Keratinocyte (primary cell): Measurements from ENCODE around the gene CACNA1E. TPM values are rescaled to one million over a fixed set of nuclear protein-coding genes. Genes with fewer than 3 reads are reported as not detected.

Experiments used
- DNase-seq: peaks from one replicate; pipeline ENCODE4 v3.0.0-alpha.2; 2011; ENCODE audit warnings: low read depth, missing footprints, low spot score
- FAIRE-seq: peaks from 2 replicates; lab custom pipeline; 2011; peaks lifted over from hg19 to GRCh38; lab: Jason Lieb, UNC
- H2AFZ ChIP-seq: 2 replicates; pipeline ENCODE4 v1.6.0; 2012; ENCODE audit warnings: low read length, control low read depth, inconsistent platforms; ENCODE audit not compliant: control insufficient read depth
- H3K27ac ChIP-seq: 2 replicates; pipeline ENCODE4 v1.5.1; 2011; ENCODE audit warnings: low read length; ENCODE audit not compliant: control insufficient read depth, insufficient read depth
- H3K27me3 ChIP-seq: 3 replicates; pipeline ENCODE4 v1.6.0; 2011; ENCODE audit warnings: low read length; ENCODE audit not compliant: control insufficient read depth, insufficient read depth; ENCODE audit errors: extremely low read depth
- H3K36me3 ChIP-seq, 2 experiments: 2 replicates in 1 of 2; 3 replicates in 1 of 2; pipeline ENCODE4 v1.5.1; 2011; ENCODE audit warnings: low read length in 2 of 2, mild to moderate bottlenecking in 1 of 2; ENCODE audit not compliant: control insufficient read depth in 2 of 2, insufficient read depth in 2 of 2; ENCODE audit errors: extremely low read depth in 1 of 2
- H3K4me1 ChIP-seq: 3 replicates; pipeline ENCODE4 v1.5.1; 2011; ENCODE audit warnings: low read length; ENCODE audit not compliant: control insufficient read depth, insufficient read depth; ENCODE audit errors: extremely low read depth
- H3K4me2 ChIP-seq: 3 replicates; pipeline ENCODE4 v1.6.0; 2011; ENCODE audit warnings: low read depth, low read length; ENCODE audit not compliant: control insufficient read depth, insufficient read depth; ENCODE audit errors: extremely low read depth
- H3K4me3 ChIP-seq, 3 experiments: fragments of 200-600 bp in 1 of 3; sonication (generic) in 1 of 3; 2 replicates in 2 of 3; 3 replicates in 1 of 3; pipeline ENCODE4 v1.5.1; 2011 to 2016; ENCODE audit warnings: low read length in 3 of 3, mild to moderate bottlenecking in 3 of 3, control low read depth in 2 of 3, inconsistent platforms in 1 of 3, low read depth in 1 of 3, mixed read lengths in 1 of 3, mixed run types in 1 of 3, moderate library complexity in 1 of 3; ENCODE audit not compliant: control insufficient read depth in 2 of 3, insufficient read depth in 2 of 3; ENCODE audit errors: extremely low read depth in 1 of 3
- H3K79me2 ChIP-seq: 2 replicates; pipeline ENCODE4 v1.6.0; 2012; ENCODE audit warnings: low read length; ENCODE audit not compliant: control insufficient read depth, insufficient read depth
- H3K9ac ChIP-seq: 3 replicates; pipeline ENCODE4 v1.6.0; 2011; ENCODE audit warnings: low read length; ENCODE audit not compliant: control insufficient read depth, insufficient read depth; ENCODE audit errors: extremely low read depth
- H3K9me1 ChIP-seq: 3 replicates; pipeline ENCODE4 v1.6.0; 2011; ENCODE audit warnings: low read length; ENCODE audit not compliant: control insufficient read depth, insufficient read depth; ENCODE audit errors: extremely low read depth
- H3K9me3 ChIP-seq: 2 replicates; pipeline ENCODE4 v1.5.1; 2012; ENCODE audit warnings: low read depth, low read length; ENCODE audit not compliant: control insufficient read depth
- H4K20me1 ChIP-seq: 3 replicates; pipeline ENCODE4 v1.6.0; 2011; ENCODE audit warnings: low read length; ENCODE audit not compliant: control insufficient read depth, insufficient read depth; ENCODE audit errors: extremely low read depth
- EZH2 ChIP-seq: IDR thresholded peaks from one replicate; pipeline ENCODE4 v1.6.1; 2012; ENCODE audit warnings: inconsistent platforms, mild to moderate bottlenecking, low read length, moderate library complexity
- dilution Hi-C: fragments of 300-500 bp; cut with MboI; formaldehyde crosslinking; loops from one replicate; pipeline ENCODE4 v1.7.0; 2020; ENCODE audit warnings: low sequenced_read_pairs; ENCODE audit not compliant: extremely low pct_ligation_motif_present
- polyA plus RNA-seq, 5 experiments: library from polyadenylated mRNA; depleted of rRNA in 3 of 5; stranded (reverse) in 3 of 5; stranded (forward) in 1 of 5; unstranded in 1 of 5; fragments of >200 nt; gene quantifications; 1 replicate in 1 of 5; 2 replicates in 3 of 5; 3 replicates in 1 of 5; pipeline versions ENCODE4 v1.2.1 to v1.2.3, GENCODE V29; 2011 to 2012; ENCODE audit warnings: missing spikeins in 2 of 5, low read depth in 1 of 5, low replicate concordance in 1 of 5
- TF ChIP-seq, protein P1 (sequence below), 3 experiments: IDR thresholded peaks in 1 of 3; conservative IDR thresholded peaks in 1 of 3; optimal IDR thresholded peaks in 1 of 3; 2 replicates in 2 of 3; 3 replicates in 1 of 3; pipeline versions ENCODE3 to v1.5.1; 2011; ENCODE audit warnings: low read length in 3 of 3, mild to moderate bottlenecking in 3 of 3, moderate library complexity in 2 of 3, control low read depth in 1 of 3, inconsistent platforms in 1 of 3; ENCODE audit not compliant: insufficient read depth in 2 of 3; ENCODE audit errors: extremely low read depth in 1 of 3

The CACNA1E gene
- polyA plus RNA-seq, 1 donor (not counting 4 experiments of a cell fraction or from before 2014, with no cell fraction given): not detected

DNA sequence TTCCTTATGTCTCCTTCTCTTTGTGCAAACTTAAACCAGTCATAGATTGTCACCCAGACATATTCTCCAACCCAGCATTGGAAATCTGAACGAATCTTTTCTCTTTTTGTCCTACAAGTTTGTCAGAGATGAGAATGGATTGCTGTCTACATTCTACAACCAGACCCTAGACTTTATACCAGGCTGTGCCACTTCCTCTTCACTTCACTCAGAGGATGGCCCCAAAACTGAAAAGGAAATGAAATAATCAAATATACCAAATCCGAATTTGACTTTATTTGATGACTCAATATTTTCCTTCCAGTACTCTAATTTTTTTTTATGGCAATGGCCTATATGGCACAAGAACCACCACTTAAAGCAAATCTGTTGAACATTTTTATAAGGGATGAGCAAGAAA is 321.7 kb downstream of the CACNA1E start:
- H3K9me3 ChIP-seq: no peaks in the 10 kb centered on the region
- peaks cover 7% of the 10 kb centered on the region for H3K27me3 ChIP-seq
- dilution Hi-C loops: no loop called here
- H3K4me3 ChIP-seq: no peak overlapping the region
- no peak overlapping the region for H2AFZ ChIP-seq
- no peaks in the 10 kb centered on the region for H3K4me1 ChIP-seq
- no peaks in the 10 kb centered on the region for H4K20me1 ChIP-seq
- no peak overlapping the region for H3K9ac ChIP-seq
- no peak overlapping the region for H3K4me2 ChIP-seq
- no peak for DNase-seq
- H3K36me3 ChIP-seq: no peaks in the 10 kb centered on the region
- TF ChIP-seq EZH2: no peak
- no peaks in the 10 kb centered on the region for H3K79me2 ChIP-seq
- no peak for FAIRE-seq
- H3K27ac ChIP-seq: no peak overlapping the region
- H3K9me1 ChIP-seq: no peaks in the 10 kb centered on the region

DNA sequence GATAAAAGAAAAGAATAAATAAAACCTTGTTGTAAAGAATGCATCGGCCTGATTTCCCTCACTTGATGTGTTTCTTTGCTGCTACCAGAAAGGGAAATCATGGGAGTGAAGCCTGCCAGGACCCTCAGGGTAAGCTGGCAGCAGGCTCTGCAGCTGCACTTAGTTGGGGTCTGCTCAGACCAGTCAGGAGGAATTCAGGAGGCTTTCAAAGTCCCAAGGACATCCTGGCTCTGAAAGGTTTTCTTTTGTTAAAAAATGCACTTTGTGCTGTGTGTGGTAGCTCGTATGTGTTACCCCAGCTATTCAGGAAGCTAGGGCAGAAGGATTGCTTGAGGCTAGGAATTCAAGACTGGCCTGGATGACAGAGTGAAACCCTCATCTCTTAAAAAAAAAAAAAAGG is 323.4 kb downstream of the CACNA1E start:
- dilution Hi-C loops: no loop called here
- no peaks in the 10 kb centered on the region for H3K4me1 ChIP-seq
- no peak for FAIRE-seq

More for the DNA sequence above, 323.4 kb downstream of the CACNA1E start:
- no peak overlapping the region for H3K27ac ChIP-seq
- H3K27me3 ChIP-seq: peaks cover 7% of the 10 kb centered on the region
- no peaks in the 10 kb centered on the region for H4K20me1 ChIP-seq
- no peak overlapping the region for H3K4me3 ChIP-seq
- TF ChIP-seq, protein P1, sequence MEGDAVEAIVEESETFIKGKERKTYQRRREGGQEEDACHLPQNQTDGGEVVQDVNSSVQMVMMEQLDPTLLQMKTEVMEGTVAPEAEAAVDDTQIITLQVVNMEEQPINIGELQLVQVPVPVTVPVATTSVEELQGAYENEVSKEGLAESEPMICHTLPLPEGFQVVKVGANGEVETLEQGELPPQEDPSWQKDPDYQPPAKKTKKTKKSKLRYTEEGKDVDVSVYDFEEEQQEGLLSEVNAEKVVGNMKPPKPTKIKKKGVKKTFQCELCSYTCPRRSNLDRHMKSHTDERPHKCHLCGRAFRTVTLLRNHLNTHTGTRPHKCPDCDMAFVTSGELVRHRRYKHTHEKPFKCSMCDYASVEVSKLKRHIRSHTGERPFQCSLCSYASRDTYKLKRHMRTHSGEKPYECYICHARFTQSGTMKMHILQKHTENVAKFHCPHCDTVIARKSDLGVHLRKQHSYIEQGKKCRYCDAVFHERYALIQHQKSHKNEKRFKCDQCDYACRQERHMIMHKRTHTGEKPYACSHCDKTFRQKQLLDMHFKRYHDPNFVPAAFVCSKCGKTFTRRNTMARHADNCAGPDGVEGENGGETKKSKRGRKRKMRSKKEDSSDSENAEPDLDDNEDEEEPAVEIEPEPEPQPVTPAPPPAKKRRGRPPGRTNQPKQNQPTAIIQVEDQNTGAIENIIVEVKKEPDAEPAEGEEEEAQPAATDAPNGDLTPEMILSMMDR (optimal IDR thresholded peaks at IDR 0.05 in 1 of 3, IDR thresholded peaks at IDR 0.05 in 1 of 3, conservative IDR thresholded peaks at IDR 0.05 in 1 of 3; ENCODE audit: extremely low read depth in 1 of 3, insufficient read depth in 2 of 3, low read length in 3 of 3): no peak
- TF ChIP-seq EZH2: no peak
- H3K79me2 ChIP-seq: no peaks in the 10 kb centered on the region
- H3K36me3 ChIP-seq: no peaks in the 10 kb centered on the region
- H3K9me1 ChIP-seq: no peaks in the 10 kb centered on the region
- no peak overlapping the region for H3K4me2 ChIP-seq
- no peak overlapping the region for H3K9ac ChIP-seq
- H3K9me3 ChIP-seq: no peaks in the 10 kb centered on the region
- no peak overlapping the region for H2AFZ ChIP-seq
- no peak for DNase-seq
